Myocyte (in vitro differentiated cells): Measurements from ENCODE around the gene INVS. TPM values are rescaled to one million over a fixed set of nuclear protein-coding genes. Genes with fewer than 3 reads are reported as not detected.
"Not testable (repeated sequence)": the region's sequence is repeated elsewhere in the genome, so short reads cannot be mapped to it uniquely, and the experiment has no call there.

ENCODE experiments used
- DNase-seq: peaks from one replicate; pipeline ENCODE4 v3.0.0-alpha.2; 2012; ENCODE audit warnings: low read depth
- total RNA-seq: library from RNA; depleted of rRNA; stranded (reverse); fragments of >200 nt; gene quantifications from 2 replicates; pipeline ENCODE4 v1.2.3, GENCODE V29; 2014

Gene INVS
- total RNA-seq, 1 donor from 2014 or later = 12.1 TPM

DNA sequence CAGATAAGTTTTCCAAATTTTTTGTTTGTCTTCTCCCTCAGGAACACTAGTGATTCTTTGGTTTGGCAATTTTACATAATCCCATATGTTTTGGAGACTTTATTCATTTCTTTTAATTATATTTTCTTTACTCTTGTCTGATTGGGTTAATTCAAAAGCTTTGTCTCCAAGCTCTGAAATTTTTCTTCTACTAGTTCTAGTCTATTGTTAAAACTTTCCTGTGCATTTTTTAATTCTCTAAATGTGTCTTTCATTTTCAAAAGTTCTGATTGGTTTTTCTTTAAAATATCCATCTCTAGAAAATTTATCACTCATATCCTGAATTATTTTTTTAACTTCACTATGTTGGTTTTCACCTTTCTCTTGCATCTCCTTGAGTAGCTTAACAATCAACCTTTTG, 92.2 kb downstream of the INVS start:
- no peak for DNase-seq

DNA sequence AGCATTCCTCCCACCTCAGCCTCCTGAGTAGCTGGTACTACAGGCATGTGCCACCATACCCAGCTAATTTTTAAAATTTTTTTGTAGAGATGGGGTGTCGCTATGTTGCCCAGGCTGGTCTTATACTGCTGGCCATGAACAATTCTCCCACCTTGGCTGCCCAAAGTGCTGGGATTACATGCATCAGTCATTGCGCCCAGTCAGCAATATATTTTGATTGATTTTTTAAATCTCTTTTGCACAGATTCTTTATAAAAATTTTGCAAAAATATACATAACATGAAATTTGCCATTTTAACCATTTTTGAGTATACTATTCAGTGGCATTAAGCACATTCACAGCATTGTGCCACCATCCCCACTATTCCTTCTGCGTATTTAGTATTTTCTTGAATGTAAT, 94.0 kb downstream of the INVS start:
- DNase-seq = no peak

DNA sequence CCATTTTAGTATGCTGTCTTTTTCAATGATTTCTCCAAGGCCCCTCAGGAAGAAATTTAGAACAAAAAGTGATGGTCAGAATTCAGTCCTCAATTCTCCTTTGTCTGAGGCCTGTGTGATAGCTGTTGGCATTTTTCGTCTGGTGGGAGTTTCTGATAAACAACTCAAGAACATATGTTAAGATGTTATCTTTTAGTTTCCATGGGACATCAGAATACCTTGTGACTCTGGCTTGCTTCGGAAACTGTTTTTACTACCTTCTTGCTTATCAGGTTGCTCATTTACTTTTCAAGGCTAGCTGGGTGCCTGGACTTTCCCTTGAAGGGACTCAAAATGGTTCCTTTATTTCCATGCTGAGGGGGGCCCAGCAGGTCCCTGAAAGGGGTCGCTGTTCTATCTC, 97.2 kb downstream of the INVS start:
- no peak for DNase-seq

DNA sequence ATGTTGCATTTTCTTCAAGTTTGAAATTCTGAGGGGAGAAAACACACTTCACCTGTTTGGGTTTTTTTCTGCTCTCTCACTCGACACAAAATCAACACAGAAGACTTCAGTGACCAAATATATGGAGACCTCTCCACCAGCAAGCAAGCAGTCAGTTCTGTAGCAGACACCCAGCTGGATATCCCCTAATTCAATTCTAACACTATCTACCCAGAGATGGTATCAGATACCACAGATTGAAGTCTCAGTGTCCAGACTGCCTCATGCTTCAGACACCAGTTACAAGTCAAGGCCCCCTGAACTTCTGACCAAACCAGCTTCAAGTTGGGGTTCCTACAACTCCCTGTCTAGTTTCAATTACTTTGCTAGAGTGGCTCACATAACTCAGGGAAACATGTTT, 97.8 kb downstream of the INVS start:
- DNase-seq = no peak

DNA sequence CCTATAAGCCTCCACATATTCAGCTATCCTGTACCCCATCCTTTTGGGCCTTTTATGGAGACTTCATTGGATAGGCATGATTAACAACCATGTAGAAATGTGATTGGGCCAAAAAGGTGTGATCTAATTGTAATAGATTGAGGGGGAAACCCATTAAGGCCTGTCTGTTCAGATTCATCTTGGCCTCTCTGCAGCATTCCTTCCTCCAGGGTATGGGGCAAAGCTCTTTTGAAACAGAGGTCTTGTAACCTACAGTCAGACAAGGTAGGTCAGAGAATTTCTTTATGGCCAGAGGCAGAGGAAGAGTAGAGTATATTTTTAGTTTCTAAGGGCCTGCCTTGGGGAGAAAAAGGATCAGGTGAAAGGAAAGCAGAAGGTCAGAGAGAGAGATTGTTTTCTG, 98.5 kb downstream of the INVS start:
- no peak for DNase-seq

DNA sequence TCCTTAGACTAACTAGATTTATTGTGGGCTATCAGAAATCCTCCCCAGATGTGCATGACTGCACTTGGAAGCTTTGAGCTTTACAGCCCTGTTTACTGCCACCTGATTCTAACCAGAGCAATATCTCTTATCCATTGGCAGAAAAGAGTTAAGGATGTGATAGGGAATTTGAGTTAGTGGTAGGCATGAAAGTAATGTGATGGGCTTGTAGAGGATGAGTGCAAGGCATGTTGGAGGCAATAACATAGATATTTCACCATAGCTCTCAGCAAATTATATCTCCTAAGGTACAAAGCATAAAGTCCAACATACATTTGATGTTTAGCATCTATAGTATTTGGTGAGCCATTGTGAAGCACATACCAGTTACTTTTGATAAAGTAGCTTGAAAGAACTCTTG, 103.8 kb downstream of the INVS start:
- DNase-seq = no peak

DNA sequence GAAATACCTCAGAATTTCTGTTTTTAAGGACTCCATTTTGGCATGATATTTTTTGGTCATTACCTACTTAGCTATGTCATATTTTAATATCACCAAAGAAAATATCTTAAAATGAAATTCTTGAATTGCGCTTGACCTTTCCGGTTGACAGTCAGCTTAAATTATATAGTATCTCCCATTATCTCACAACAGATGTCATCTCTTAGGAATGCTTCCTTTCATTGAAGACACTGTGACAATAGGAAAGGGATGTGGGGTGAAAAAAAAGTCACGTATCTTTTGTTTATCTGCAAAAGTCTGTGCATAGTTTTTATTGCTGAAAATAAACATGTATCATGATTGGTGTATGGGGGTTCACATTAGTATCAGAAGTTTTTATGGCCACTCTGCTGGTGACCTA, 105.8 kb downstream of the INVS start:
- no peak for DNase-seq

DNA sequence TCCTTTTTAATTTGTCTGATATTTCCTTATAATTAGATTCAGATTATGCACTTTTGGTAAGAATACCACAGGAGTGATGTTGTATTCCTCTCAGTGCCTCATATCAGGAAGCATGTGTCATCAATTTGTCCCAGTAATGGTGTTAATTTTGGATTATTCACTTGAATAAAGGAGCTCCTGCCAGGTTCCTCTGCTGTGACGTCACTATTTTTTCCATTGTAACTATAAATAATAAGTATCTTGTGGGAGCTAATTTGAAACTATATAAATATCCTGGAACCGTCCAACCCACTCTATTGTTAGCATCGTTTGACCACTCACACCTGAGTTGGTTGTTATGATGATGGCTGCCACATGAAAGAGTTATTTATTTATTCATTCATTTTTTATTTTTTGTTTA, 107.9 kb downstream of the INVS start:
- DNase-seq = peak; percentile 68

DNA sequence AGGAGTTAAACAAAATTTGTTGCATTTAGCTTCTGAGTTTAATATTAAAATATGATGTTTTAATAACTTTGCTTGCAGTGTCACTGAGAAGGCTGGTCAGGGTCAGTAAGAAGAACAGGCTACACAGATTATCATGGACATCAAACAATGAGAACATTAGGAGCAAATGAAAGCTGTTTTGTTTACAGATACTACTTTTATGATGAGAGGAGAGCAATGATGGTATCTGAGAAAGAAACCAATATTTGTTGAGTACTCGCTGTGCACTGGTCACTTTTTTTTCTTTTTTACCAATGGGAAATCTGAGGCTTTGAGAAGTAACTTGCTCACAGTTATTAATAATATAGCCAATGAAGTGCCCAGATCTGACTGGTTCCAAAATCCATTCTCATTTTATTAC, 109.6 kb downstream of the INVS start:
- DNase-seq = no peak

DNA sequence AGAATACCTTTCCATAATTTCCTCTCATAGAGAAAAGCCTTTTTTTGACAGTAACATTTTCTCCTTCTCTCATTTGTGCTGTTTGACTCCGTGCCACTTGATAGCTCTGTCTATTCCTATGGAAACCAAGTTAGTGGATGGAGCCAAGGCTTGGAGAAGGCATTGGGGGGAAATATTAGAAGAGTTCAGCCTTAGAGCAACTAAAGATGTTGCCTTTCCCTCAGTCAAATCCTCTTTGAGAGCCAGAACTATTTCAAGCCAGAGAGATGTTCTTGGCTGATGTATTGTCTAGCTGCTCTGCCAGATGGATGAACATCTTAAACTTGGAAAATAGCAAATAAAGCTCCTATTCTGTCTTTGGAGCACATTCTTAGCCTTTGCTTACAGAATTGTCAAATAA, 112.4 kb downstream of the INVS start:
- no peak for DNase-seq

DNA sequence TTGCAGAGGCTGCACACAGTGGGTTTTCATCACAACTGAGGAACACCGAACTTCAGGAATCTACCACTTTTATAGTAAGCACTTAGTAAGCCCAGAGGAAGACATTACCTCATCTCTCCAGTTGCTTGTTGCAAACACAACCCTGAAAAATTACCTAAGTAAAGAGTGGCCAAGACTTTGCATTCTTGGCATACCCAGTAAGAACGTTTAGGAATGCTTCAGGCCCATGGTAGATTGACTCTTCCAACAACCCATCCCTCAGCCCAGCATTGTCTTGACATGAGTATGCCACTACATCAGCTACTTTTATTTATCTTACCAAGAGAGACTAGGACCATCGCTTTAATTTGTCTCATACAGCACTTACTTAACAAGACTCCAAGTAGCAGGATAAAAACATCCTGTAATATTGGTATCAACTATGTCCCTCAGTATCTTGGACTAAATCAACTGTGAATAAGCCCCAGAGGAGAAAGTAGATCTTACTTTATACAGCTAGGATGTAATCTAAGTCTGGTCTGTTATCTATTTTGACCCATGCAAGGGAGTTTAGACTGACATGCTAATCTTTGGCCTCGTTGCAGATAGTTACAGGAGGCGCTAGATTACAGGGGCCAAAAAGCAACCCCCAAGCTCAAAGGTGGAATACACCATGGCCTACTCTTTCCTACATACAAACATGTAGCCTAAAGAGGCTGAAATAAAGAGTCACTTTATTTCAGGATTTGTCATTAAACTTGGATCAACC, 114.9 kb downstream of the INVS start:
- DNase-seq = peak; percentile 20

DNA sequence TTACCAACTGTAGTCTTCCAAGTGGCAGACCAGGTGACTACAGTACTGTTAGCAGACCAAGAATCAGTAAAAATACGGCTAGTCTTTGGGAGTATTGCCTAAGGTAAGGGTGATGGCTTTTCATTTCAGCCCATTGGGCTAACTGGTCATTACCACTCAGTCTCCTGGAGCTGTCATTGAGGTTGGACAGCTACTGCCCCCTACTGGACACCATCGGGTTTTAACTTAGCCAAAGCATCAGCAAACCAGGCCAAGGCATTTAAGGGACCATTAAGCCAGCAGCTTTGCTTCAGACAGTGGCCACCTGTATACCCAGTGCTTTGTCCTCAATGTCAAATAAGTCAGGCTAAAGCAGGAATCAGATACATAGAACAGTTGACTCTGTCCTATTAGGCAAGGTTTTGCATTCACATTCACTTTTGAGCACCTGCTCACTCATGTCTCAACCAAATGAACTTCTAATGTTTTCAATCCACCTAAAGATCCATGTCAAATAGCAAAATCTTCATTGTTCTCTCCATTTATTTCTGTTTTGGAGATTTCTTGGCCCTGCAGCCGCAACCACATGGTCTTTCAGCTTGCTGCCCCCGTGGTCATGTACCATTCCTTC, 117.2 kb downstream of the INVS start:
- DNase-seq = peak; percentile 49

DNA sequence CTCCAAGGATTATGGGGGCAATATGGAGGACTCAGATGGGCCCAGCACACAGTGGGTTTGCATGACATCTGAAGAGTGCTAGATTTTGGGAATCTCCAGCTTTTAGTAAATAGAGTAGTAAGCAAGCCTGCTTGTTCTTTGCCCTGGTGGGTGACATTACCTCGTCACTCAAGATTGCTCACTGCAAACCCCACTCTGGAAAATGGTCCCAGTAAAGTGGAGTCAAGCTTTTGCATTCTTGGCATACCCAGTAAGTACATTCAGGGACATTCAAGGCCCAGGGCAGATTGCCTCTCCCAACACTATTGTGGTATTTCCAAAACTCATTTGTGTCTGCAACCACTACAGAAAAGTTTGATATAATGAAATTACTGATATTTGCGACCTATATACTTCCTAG, 118.5 kb downstream of the INVS start:
- no peak for DNase-seq

DNA sequence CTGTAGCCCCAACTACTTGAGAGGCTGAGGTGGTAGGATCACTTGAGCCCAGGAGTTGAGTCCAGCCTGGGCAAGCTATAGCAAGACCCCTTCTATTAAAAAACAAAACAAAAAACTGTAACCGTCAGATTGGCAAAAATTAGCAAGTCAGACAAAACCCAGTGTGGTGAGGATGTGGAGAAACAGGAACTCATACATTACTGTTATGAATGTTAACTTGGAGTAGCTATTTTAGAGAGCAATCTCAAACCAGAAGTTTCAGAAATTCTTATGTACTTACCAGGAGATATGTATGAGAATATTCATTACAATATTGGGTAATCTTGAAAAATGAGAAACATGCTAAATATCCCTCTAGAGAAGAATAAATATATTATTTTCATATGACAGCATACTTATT, 120.3 kb downstream of the INVS start:
- DNase-seq = no peak

DNA sequence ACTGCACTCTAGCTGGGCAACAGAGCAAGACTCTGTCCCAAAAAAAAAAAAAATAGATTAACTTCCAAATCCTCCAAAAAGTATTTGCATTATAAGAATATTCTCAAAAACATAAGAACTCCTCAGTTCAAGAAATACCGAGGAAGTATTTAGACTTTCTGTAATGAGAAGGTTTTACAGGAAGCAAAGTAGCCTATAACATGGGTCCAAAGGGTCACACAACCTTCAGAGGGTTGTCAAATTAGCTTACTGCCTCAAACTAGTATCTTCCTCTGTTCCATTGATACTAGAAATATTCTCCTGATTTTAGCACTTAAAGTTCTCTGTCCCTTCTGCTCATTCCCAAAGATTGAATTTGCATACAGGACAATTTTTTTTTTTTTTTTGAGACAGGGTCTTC, 121.9 kb downstream of the INVS start:
- no peak for DNase-seq

DNA sequence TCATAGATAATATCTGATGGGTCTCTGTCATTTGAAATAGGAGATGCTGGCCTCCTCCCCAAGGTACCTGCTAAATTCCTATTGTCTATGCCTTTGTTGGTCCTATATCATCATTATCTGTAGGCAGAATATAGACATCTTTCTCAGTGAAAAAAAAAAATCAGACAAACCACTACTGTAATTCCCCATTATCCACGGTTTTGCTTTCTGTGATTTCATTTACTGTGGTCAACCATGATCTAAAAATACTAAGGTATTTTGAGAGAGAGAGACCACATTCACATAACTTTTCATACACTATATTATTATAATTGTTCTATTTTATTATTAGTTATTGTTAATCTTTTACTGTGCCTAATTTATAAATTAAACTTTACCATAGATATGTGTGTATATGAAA, 122.5 kb downstream of the INVS start:
- peak; percentile 12 for DNase-seq

DNA sequence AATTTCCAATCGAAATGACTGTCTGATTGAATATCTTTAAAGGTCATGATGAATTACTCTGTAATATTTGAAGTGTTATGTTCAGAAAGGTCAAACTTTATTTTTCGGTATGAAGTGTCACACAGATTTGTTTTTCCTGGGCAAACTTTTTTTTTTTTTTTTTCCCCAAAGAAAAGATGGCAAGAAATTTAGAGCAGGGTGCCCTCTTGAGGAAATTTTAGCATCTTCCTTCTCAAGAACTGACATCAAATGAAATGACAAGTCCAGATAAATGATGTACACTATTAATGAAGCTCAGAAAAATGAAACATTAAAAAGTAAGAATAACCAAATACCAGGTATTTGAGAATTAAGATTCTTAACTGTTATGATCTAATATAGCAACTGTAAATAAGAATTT, 123.6 kb downstream of the INVS start:
- peak; percentile 61 for DNase-seq

DNA sequence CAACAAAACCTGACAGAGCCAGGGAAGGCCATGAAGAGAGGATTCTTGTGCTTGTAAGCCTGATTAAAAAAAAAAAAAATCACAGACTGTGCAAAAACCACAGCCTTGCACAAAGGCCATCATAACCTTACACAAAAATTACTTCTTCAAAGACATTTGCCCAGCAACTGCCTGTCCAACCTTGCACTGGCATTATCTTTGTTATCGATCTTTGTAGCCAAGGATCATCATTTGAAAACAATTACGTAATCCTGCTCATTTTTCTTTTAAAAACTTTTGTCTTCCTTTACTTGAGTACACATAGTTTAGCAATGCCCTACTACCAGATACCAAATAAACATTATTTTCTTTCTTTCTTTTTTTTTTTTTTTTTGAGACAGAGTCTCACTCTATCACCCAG, 128.6 kb downstream of the INVS start:
- no peak for DNase-seq

DNA sequence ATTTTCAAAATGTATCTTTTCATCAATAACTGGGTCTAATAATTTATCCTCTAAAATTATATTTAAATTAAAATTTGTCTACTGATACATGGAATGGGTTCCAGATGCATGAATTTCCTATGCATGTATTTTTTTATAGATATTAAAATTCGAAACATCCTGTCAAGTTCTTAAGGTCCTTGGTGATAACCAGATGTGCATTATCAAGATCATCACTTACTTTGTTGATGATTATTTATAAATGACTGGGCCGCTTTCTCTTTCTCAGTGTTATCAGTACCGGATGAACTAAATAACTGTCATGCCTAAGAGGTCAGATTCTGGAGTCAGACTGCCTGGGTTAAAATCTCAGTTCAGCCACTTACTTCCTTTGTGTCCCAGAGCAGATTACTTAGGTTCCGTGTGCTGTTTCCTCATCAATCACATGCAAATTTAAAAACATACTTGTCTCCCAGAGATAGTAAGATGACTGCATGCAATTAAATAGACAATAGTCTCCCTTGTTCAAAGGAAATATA, 129.4 kb downstream of the INVS start:
- DNase-seq = no peak

DNA sequence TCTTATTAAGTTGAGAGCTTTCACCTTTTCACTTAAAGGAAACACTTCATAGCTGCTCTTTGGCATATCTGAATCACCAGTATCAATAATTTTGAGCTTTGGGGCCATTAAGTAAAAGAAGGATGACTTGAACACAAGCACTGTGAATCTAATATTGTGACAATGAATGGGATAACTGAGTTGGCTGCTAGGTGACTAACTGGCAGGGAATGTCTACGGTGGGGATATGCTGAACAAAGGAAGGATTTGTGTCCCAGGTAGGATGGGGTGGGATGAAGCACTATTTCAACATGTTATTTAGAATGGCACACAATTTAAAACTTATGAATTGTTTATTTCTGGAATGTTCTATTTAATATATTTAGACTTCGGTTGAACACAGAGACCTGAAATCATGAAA, 130.1 kb downstream of the INVS start:
- DNase-seq = no peak

DNA sequence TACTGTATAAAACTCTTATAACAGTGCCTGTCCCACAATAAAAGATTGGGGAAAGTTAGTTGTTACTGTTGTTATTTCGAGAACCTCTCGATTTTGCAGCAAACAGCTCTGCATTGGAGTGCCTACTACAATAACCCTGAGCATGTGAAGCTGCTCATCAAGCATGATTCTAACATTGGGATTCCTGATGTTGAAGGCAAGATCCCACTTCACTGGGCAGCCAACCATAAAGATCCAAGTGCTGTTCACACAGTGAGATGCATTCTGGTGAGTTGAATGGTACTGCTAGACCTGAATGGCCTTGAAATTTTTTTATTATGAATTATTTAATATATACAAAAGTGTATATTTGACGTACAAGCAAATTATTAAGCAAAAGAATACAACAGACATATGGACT, 130.5 kb downstream of the INVS start:
- DNase-seq = no peak

DNA sequence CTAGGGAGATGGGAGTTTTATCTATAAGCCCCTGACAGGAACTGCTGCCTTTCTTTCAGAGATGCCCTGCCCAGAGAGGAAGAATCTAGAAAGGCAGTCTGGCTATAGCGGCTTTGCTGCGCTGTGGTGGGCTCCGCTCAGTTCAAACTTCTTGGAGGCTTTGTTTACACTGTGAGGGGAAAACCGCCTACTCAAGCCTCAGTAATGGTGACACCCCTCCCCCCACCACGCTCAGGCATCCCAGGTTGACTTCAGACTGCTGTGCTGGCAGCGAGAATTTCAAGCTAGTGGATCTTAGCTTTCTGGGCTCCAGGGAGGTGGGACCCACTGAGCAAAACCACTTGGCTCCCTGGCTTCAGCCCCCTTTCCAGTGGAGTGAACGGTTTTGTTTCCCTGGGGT, 137.9 kb downstream of the INVS start:
- not testable (repeated sequence) for DNase-seq

DNA sequence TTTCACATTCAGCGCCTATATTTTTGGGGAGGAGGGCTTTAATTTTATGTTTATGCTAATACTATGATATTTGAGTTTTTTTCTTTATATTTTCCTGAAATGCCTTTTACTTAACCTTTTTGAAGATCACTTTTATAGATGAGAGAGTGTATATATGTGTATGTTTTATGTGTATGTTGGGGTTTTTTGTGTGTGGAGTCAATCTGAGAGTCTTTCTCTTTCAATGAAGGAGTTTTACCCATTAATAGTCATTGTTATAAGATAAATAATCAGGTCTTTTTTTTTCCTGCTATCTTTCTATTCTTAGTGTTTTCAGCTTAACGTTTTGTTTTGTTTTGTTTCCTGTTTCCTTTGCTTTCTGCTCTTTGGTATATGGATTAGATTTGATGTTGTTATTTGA, 141.5 kb downstream of the INVS start:
- DNase-seq = no peak
